Esophagus muscularis mucosa (tissue), 4 donors: ENCODE data around the gene HERC6. TPM values are rescaled to one million over a fixed set of nuclear protein-coding genes. Genes with fewer than 3 reads are reported as not detected.

ENCODE experiments used
- DNase-seq: peaks from one replicate; pipeline ENCODE4 v3.0.0-alpha.2; 2017; ENCODE audit errors: extremely low spot score
- H3K27ac ChIP-seq, 4 donors: fragments of 200-600 bp; sonication (generic); replicated peaks in 1 of 4; 1 replicate in 3 of 4; 2 replicates in 1 of 4; pipeline ENCODE4 v1.5.1; 2016 to 2019; ENCODE audit warnings: mild to moderate bottlenecking in 1 of 4
- H3K27me3 ChIP-seq, 4 donors: fragments of 200-600 bp; sonication (generic); one replicate each; pipeline versions ENCODE4 v1.5.1 to v1.6.0; 2016 to 2019
- H3K36me3 ChIP-seq, 4 donors: fragments of 200-600 bp; sonication (generic); one replicate each; pipeline ENCODE4 v1.5.1; 2016 to 2019
- H3K4me1 ChIP-seq, 4 donors: fragments of 200-600 bp; sonication (generic); one replicate each; pipeline ENCODE4 v1.5.1; 2016 to 2019
- H3K4me3 ChIP-seq, 4 donors: fragments of 200-600 bp; sonication (generic); 1 replicate in 2 of 4; 2 replicates in 2 of 4; pipeline ENCODE4 v1.5.1; 2016 to 2019; ENCODE audit warnings: mild to moderate bottlenecking in 4 of 4, moderate library complexity in 1 of 4
- H3K9me3 ChIP-seq, 4 donors: fragments of 200-600 bp; sonication (generic); 1 replicate in 3 of 4; 2 replicates in 1 of 4; pipeline ENCODE4 v1.5.1; 2016 to 2019
- CTCF ChIP-seq, 3 experiments: fragments of 200-600 bp in 2 of 3; fragments of 450-650 bp in 1 of 3; sonication (generic) in 2 of 3; IDR thresholded peaks; one replicate each; pipeline ENCODE4 v1.5.1; 2017 to 2019; ENCODE audit warnings: antibody characterized with exemption in 3 of 3, mild to moderate bottlenecking in 2 of 3, moderate library complexity in 1 of 3
- EP300 ChIP-seq: sonication (generic); formaldehyde crosslinking; IDR thresholded peaks from one replicate; pipeline ENCODE4 v1.6.1; 2017; ENCODE audit warnings: antibody characterized with exemption
- POLR2A ChIP-seq: fragments of 450-650 bp; IDR thresholded peaks from one replicate; pipeline ENCODE4 v1.6.1; 2017; ENCODE audit warnings: antibody characterized with exemption, moderate library complexity, mild to moderate bottlenecking, low read depth
- POLR2AphosphoS5 ChIP-seq, 2 donors: sonication (generic); formaldehyde crosslinking; IDR thresholded peaks; one replicate each; pipeline ENCODE4 v1.6.1; 2017; ENCODE audit warnings: antibody characterized with exemption in 2 of 2
- WGBS: methylation state at CpG from one replicate; pipeline ENCODE4 v1.1.5; 2018; 5-methylcytosine and 5-hydroxymethylcytosine counted together
- intact Hi-C: fragments of 100-400 bp; cut with DNase I; formaldehyde crosslinking; loops from one replicate; pipeline ENCODE4 v1.15.1; 2023
- total RNA-seq, 4 donors: library from RNA; depleted of rRNA; stranded (reverse); fragments of >200 nt; gene quantifications; one replicate each; pipeline versions ENCODE4 v1.1.0 to v1.2.1, GENCODE V29; 2016

HERC6 gene
- total RNA-seq, 4 donors from 2014 or later = 3.8 to 5.2 (median 4.9) TPM

- Histone ChIP-seq H3K9me3 (peaks cover 0 to 16% (median 0%) of the 10 kb centered on the region in 4 donors), H3K36me3 (no peaks in the 10 kb centered on the region), H3K4me3 (no peak overlapping the region), H3K4me1 (no peaks in the 10 kb centered on the region), H3K27me3 (no peaks in the 10 kb centered on the region), H3K27ac (no peak overlapping the region)
- DNase-seq = peak; percentile 57
- intact Hi-C loops = no loop called here
- TF ChIP-seq POLR2A (no peak), CTCF (IDR thresholded peaks at IDR 0.05) (no peak), EP300 (no peak), POLR2AphosphoS5 (IDR thresholded peaks at IDR 0.05) (no peak)
- 89% methylated on average over 4 of the region's 4 CpGs for WGBS
Observed at GRCh38 chr4:88350786-88351185, 27.9 kb upstream of the HERC6 start.

DNA sequence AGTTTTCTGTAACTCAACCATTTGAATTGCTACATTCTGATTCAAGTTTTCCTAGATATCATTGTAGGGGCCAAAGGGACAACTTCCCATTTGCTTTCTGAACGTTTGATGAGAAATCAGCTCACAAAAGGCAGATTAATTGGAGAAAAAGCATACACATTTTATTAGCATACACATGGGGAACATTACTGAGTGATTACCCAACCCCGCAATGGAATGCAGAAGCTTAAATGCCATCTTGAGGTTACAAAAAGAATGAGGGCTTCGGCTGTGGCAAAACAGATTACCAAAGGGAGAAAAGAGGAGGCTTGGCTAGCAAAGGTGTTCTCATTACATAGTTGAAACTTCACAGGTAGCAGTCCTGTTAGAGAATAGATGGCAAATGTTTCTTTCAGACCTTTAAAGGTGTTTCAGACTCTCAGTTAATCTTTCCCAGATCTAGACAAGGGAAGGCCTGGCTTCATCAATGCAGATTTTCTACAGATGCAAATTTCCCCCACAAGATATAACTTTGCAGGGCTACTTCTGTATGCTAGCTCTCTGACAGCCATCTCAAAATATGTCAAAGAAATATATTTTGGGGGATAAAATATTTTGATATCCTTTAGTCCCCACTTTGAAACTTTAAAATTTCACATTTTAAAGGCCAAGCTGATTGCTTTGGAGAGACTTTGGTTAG is 26.5 kb upstream of the HERC6 start:
- Histone ChIP-seq H3K9me3 (peaks cover 0 to 18% (median 0%) of the 10 kb centered on the region in 4 donors), H3K36me3 (no peaks in the 10 kb centered on the region), H3K4me3 (no peak overlapping the region), H3K4me1 (no peaks in the 10 kb centered on the region), H3K27me3 (no peaks in the 10 kb centered on the region), H3K27ac (no peak overlapping the region)
- peak; percentile 26 for DNase-seq
- no peak for TF ChIP-seq CTCF (IDR thresholded peaks at IDR 0.05)
- no peak for TF ChIP-seq POLR2A
- TF ChIP-seq EP300 = no peak
- no peak for TF ChIP-seq POLR2AphosphoS5 (IDR thresholded peaks at IDR 0.05)
- intact Hi-C loops = no loop called here
- 70% methylated on average over 3 of the region's 3 CpGs for WGBS

- H3K27me3 ChIP-seq = no peaks in the 10 kb centered on the region
- TF ChIP-seq EP300 (no peak), CTCF (IDR thresholded peaks at IDR 0.05) (no peak), POLR2AphosphoS5 (IDR thresholded peaks at IDR 0.05) (no peak), POLR2A (no peak)
- peaks cover 0 to 18% (median 0%) of the 10 kb centered on the region in 4 donors for H3K9me3 ChIP-seq
- intact Hi-C loops = no loop called here
- no peaks in the 10 kb centered on the region for H3K4me1 ChIP-seq
- no peak for DNase-seq
- H3K4me3 ChIP-seq = no peak overlapping the region
- no peak overlapping the region for H3K27ac ChIP-seq
- H3K36me3 ChIP-seq = no peaks in the 10 kb centered on the region
Observed at GRCh38 chr4:88353324-88353723, 25.3 kb upstream of the HERC6 start.

GRCh38 chr4:88356771-88357170 is 21.9 kb upstream of the HERC6 start:
- H3K4me3 ChIP-seq = no peak overlapping the region
- no peak overlapping the region for H3K27ac ChIP-seq
- TF ChIP-seq POLR2A = no peak
- TF ChIP-seq POLR2AphosphoS5 (IDR thresholded peaks at IDR 0.05) = no peak
- no peak for TF ChIP-seq EP300
- TF ChIP-seq CTCF (IDR thresholded peaks at IDR 0.05) = no peak
- H3K4me1 ChIP-seq = no peaks in the 10 kb centered on the region
- no peaks in the 10 kb centered on the region for H3K36me3 ChIP-seq
- DNase-seq = peak; percentile 24
- intact Hi-C loops = no loop called here
- peaks cover 0 to 18% (median 0%) of the 10 kb centered on the region in 4 donors for H3K9me3 ChIP-seq
- H3K27me3 ChIP-seq = peaks cover 0 to 7% (median 0%) of the 10 kb centered on the region in 4 donors

DNA sequence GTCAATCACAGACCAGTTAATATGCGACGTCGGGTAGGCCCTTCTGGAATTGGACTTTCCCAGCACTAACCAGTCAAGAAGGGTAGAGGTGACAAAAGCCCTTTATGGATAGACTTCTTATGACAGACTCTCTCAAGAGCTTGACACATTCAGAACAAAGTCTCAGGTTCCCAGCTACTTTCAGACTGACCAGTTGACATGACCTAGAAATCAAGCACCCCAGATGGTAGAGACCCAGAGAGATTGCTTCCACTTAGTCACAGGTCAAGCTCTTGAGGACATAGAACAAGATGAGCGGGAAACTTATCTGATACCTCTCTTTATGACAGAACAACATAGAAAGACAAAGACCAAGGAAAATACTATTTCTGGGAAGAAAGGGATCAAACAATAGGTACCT is 21.4 kb upstream of the HERC6 start:
- Histone ChIP-seq H3K27me3 (peaks cover 0 to 7% (median 0%) of the 10 kb centered on the region in 4 donors), H3K36me3 (no peaks in the 10 kb centered on the region), H3K4me3 (no peak overlapping the region), H3K4me1 (no peaks in the 10 kb centered on the region), H3K9me3 (peaks cover 0 to 18% (median 0%) of the 10 kb centered on the region in 4 donors), H3K27ac (no peak overlapping the region)
- TF ChIP-seq EP300 (no peak), POLR2AphosphoS5 (IDR thresholded peaks at IDR 0.05) (no peak), POLR2A (no peak), CTCF (IDR thresholded peaks at IDR 0.05) (no peak)
- peak; percentile 64 for DNase-seq
- 90% methylated on average over 4 of the region's 4 CpGs for WGBS
- intact Hi-C loops = no loop called here
